Measurements from ENCODE around the gene RASGRP3.

RASGRP3 gene

GRCh38 chr2:33477473-33478468 is 1.3 kb downstream of the RASGRP3 start:
- Histone ChIP-seq H3K9ac (peak overlapping the region; percentile 8), H3K27me3 (ENCODE audit: control insufficient read depth, insufficient read depth, low read length) (no peaks in the 10 kb centered on the region), H3K36me3 (ENCODE audit: control insufficient read depth, insufficient read depth, low read length) (no peaks in the 10 kb centered on the region), H3K9me3 (ENCODE audit: control insufficient read depth, low read length) (no peaks in the 10 kb centered on the region), H3K27ac (peak overlapping the region; percentile 100), H3K4me2 (ENCODE audit: low read length) (peak overlapping the region; percentile 78), H3K79me2 (peaks cover 4% of the 10 kb centered on the region), H2AFZ (peak overlapping the region; percentile 99), H3K4me3 (ENCODE audit: low read depth, low read length) (no peak overlapping the region), H3K4me1 (peaks cover 24% of the 10 kb centered on the region)
- no peak for TF ChIP-seq CTCF (IDR thresholded peaks at IDR 0.05)

GRCh38 chr2:33478968-33479731 is 2.7 kb downstream of the RASGRP3 start:
- H3K4me3 ChIP-seq (ENCODE audit: low read depth, low read length) = no peak overlapping the region
- H3K27me3 ChIP-seq (ENCODE audit: control insufficient read depth, insufficient read depth, low read length) = no peaks in the 10 kb centered on the region
- H2AFZ ChIP-seq = no peak overlapping the region
- peaks cover 4% of the 10 kb centered on the region for H3K79me2 ChIP-seq
- no peak overlapping the region for H3K9ac ChIP-seq
- H3K27ac ChIP-seq = no peak overlapping the region
- no peak for TF ChIP-seq CTCF (IDR thresholded peaks at IDR 0.05)
- H3K36me3 ChIP-seq (ENCODE audit: control insufficient read depth, insufficient read depth, low read length) = no peaks in the 10 kb centered on the region
- H3K4me2 ChIP-seq (ENCODE audit: low read length) = no peak overlapping the region
- peaks cover 24% of the 10 kb centered on the region for H3K4me1 ChIP-seq
- H3K9me3 ChIP-seq (ENCODE audit: control insufficient read depth, low read length) = no peaks in the 10 kb centered on the region

- no peak overlapping the region for H3K9ac ChIP-seq
- H2AFZ ChIP-seq = no peak overlapping the region
- peaks cover 11% of the 10 kb centered on the region for H3K4me1 ChIP-seq
- no peak overlapping the region for H3K4me3 ChIP-seq (ENCODE audit: low read depth, low read length)
- H3K4me2 ChIP-seq (ENCODE audit: low read length) = no peak overlapping the region
- H3K27ac ChIP-seq = no peak overlapping the region
- H3K36me3 ChIP-seq (ENCODE audit: control insufficient read depth, insufficient read depth, low read length) = no peaks in the 10 kb centered on the region
- peaks cover 10% of the 10 kb centered on the region for H3K79me2 ChIP-seq
- no peak for TF ChIP-seq CTCF (IDR thresholded peaks at IDR 0.05)
- no peaks in the 10 kb centered on the region for H3K27me3 ChIP-seq (ENCODE audit: control insufficient read depth, insufficient read depth, low read length)
- no peaks in the 10 kb centered on the region for H3K9me3 ChIP-seq (ENCODE audit: control insufficient read depth, low read length)
Observed at GRCh38 chr2:33482518-33482917, 6.1 kb downstream of the RASGRP3 start.

GRCh38 chr2:33484042-33484621 is 7.7 kb downstream of the RASGRP3 start:
- Histone ChIP-seq H3K27ac (no peak overlapping the region), H3K79me2 (peaks cover 15% of the 10 kb centered on the region), H2AFZ (peak overlapping the region; percentile 2), H3K9me3 (ENCODE audit: control insufficient read depth, low read length) (no peaks in the 10 kb centered on the region), H3K9ac (no peak overlapping the region), H3K4me1 (peaks cover 7% of the 10 kb centered on the region), H3K4me3 (ENCODE audit: low read depth, low read length) (no peak overlapping the region), H3K36me3 (ENCODE audit: control insufficient read depth, insufficient read depth, low read length) (no peaks in the 10 kb centered on the region), H3K27me3 (ENCODE audit: control insufficient read depth, insufficient read depth, low read length) (no peaks in the 10 kb centered on the region), H3K4me2 (ENCODE audit: low read length) (no peak overlapping the region)
- no peak for TF ChIP-seq CTCF (IDR thresholded peaks at IDR 0.05)

Measured in parathyroid adenoma (tissue), 2 donors.